Loucy (cell line): ENCODE measurements around the gene AQP3.

Experiments used
- H2AFZ ChIP-seq: fragments of 200-600 bp; sonication (generic); 2 replicates; pipeline ENCODE4 v1.6.0; 2016; ENCODE audit warnings: antibody characterized with exemption, mild to moderate bottlenecking, low read length, moderate library complexity
- H3F3A ChIP-seq: fragments of 200-600 bp; 2 replicates; pipeline ENCODE4 v1.6.0; 2016; ENCODE audit warnings: antibody characterized with exemption, low read depth, mild to moderate bottlenecking
- H3K27me3 ChIP-seq: fragments of 200-600 bp; sonication (generic); 2 replicates; pipeline ENCODE4 v1.6.1; 2014; ENCODE audit warnings: low read length, mild to moderate bottlenecking; ENCODE audit not compliant: insufficient read depth, poor library complexity, severe bottlenecking
- H3K36me3 ChIP-seq: fragments of 200-600 bp; sonication (generic); 2 replicates; pipeline ENCODE4 v1.6.1; 2016; ENCODE audit warnings: low read length; ENCODE audit not compliant: insufficient read depth
- H3K4me1 ChIP-seq: fragments of 200-600 bp; sonication (generic); 2 replicates; pipeline ENCODE4 v1.5.1; 2014; ENCODE audit warnings: low read length, mild to moderate bottlenecking; ENCODE audit not compliant: insufficient read depth, poor library complexity, severe bottlenecking
- H3K4me2 ChIP-seq: fragments of 200-600 bp; sonication (generic); 2 replicates; pipeline ENCODE4 v1.6.0; 2014; ENCODE audit warnings: antibody characterized with exemption, low read length, low read depth, mild to moderate bottlenecking; ENCODE audit not compliant: poor library complexity, severe bottlenecking
- H3K4me3 ChIP-seq: fragments of 200-600 bp; sonication (generic); 2 replicates; pipeline ENCODE4 v1.5.1; 2014; ENCODE audit warnings: low read length, mild to moderate bottlenecking, mixed read lengths; ENCODE audit not compliant: poor library complexity, severe bottlenecking
- H3K79me2 ChIP-seq: fragments of 200-600 bp; sonication (generic); 2 replicates; pipeline ENCODE4 v1.6.1; 2014; ENCODE audit warnings: low read length; ENCODE audit not compliant: insufficient read depth
- H3K9ac ChIP-seq: fragments of 200-600 bp; sonication (generic); 2 replicates; pipeline ENCODE4 v1.6.0; 2014; ENCODE audit warnings: mild to moderate bottlenecking, low read depth, low read length, moderate library complexity; ENCODE audit not compliant: poor library complexity, severe bottlenecking
- H3K9me2 ChIP-seq: fragments of 200-600 bp; sonication (generic); replicated peaks from 2 replicates; pipeline ENCODE4 v1.6.1; 2016; ENCODE audit warnings: low read depth, low read length, mixed read lengths
- H3K9me3 ChIP-seq: fragments of 200-600 bp; sonication (generic); 2 replicates; pipeline ENCODE4 v1.6.1; 2014; ENCODE audit warnings: mild to moderate bottlenecking, antibody characterized with exemption, low read length, low read depth; ENCODE audit not compliant: insufficient read depth
- H4K20me1 ChIP-seq: fragments of 200-600 bp; sonication (generic); 2 replicates; pipeline ENCODE4 v1.6.0; 2014; ENCODE audit warnings: antibody characterized with exemption, low read length, mild to moderate bottlenecking; ENCODE audit not compliant: insufficient read depth, poor library complexity, severe bottlenecking
- CTCF ChIP-seq: fragments of 200-600 bp; sonication (generic); conservative IDR thresholded peaks from 2 replicates; pipeline ENCODE4 v1.5.1; 2014; ENCODE audit warnings: mild to moderate bottlenecking, antibody characterized with exemption, low read length
- EZH2phosphoT487 ChIP-seq: fragments of 200-600 bp; IDR thresholded peaks from 2 replicates; pipeline ENCODE4 v1.6.1; 2018; ENCODE audit warnings: antibody characterized with exemption, mild to moderate bottlenecking, moderate library complexity, borderline replicate concordance

The AQP3 gene

GRCh38 chr9:33443464-33444154, 3.8 kb downstream of the AQP3 start:
- Histone ChIP-seq H3K9ac (no peak overlapping the region), H2AFZ (no peak overlapping the region), H3K27me3 (no peaks in the 10 kb centered on the region), H3F3A (no peaks in the 10 kb centered on the region; the same call in 1 of the 2 replicates), H3K36me3 (no peaks in the 10 kb centered on the region), H3K4me1 (peaks cover 29% of the 10 kb centered on the region), H3K79me2 (no peaks in the 10 kb centered on the region), H4K20me1 (no peaks in the 10 kb centered on the region), H3K9me3 (no peaks in the 10 kb centered on the region), H3K9me2 (no peaks in the 10 kb centered on the region), H3K4me3 (no peak overlapping the region), H3K4me2 (no peak overlapping the region)
- no peak for TF ChIP-seq CTCF
- no peak for TF ChIP-seq EZH2phosphoT487

- no peak overlapping the region for H3K9ac ChIP-seq
- peaks cover 26% of the 10 kb centered on the region for H3K4me1 ChIP-seq
Measured at GRCh38 chr9:33443047-33443446, 4.3 kb downstream of the AQP3 start.

GRCh38 chr9:33442125-33442524, 5.3 kb downstream of the AQP3 start:
- Histone ChIP-seq H3K4me1 (peaks cover 21% of the 10 kb centered on the region), H3F3A (no peaks in the 10 kb centered on the region; the same call in 1 of the 2 replicates), H3K79me2 (no peaks in the 10 kb centered on the region), H4K20me1 (no peaks in the 10 kb centered on the region), H2AFZ (no peak overlapping the region), H3K9me2 (no peaks in the 10 kb centered on the region), H3K36me3 (no peaks in the 10 kb centered on the region), H3K27me3 (no peaks in the 10 kb centered on the region), H3K9ac (no peak overlapping the region), H3K4me2 (no peak overlapping the region), H3K9me3 (no peaks in the 10 kb centered on the region), H3K4me3 (no peak overlapping the region)
- TF ChIP-seq EZH2phosphoT487 (no peak), CTCF (no peak)

More at GRCh38 chr9:33443047-33443446, 4.3 kb downstream of the AQP3 start:
- no peak for TF ChIP-seq CTCF
- Histone ChIP-seq H3K27me3 (no peaks in the 10 kb centered on the region), H3K4me2 (no peak overlapping the region), H4K20me1 (no peaks in the 10 kb centered on the region), H2AFZ (no peak overlapping the region), H3K36me3 (no peaks in the 10 kb centered on the region), H3K79me2 (no peaks in the 10 kb centered on the region), H3K4me3 (no peak overlapping the region), H3K9me2 (no peaks in the 10 kb centered on the region), H3K9me3 (no peaks in the 10 kb centered on the region), H3F3A (no peaks in the 10 kb centered on the region; the same call in 1 of the 2 replicates)
